ENCODE data around the gene SOCS3.

The SOCS3 gene, protein sequence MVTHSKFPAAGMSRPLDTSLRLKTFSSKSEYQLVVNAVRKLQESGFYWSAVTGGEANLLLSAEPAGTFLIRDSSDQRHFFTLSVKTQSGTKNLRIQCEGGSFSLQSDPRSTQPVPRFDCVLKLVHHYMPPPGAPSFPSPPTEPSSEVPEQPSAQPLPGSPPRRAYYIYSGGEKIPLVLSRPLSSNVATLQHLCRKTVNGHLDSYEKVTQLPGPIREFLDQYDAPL

DNA sequence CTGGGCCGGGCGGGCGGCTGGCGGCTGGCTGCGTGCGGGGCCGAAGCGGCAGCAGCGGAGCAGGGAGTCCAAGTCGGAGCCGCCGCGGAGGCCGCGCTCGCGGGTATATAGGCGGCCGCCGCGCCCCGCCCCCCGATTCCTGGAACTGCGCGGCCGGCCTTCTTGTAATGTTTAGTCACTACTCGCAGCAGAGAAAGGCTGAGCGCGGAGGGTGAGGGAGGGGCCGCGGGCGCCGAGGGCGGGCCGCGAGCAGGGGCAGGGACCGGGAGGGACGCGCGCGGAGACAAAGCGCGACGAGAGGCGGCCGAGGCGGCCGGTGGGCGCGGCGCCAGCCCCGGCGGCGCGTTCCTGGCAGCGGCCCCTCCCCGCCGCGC, at the start of gene SOCS3:
Gene SOCS3, minus strand, starts transcription at position 81 of the 374 bp plus-strand sequence. CDS start 982 bp downstream, outside the sequence.
- Histone ChIP-seq H3K27me3 (ENCODE audit: insufficient read depth, low read length) (peaks cover 41% of the 10 kb centered on the region), H3K9me3 (ENCODE audit: insufficient read depth, low read depth, low read length) (no peaks in the 10 kb centered on the region), H3K4me1 (ENCODE audit: insufficient read depth, low read length) (peaks cover 44% of the 10 kb centered on the region), H3K36me3 (ENCODE audit: insufficient read depth, low read depth, low read length) (peaks cover 20% of the 10 kb centered on the region), H3K9ac (ENCODE audit: low read depth, low read length) (peak within 1 kb of the TSS; percentile 85; the same call in 1 of the 2 replicates), H3K27ac (ENCODE audit: low read length) (peak within 1 kb of the TSS; percentile 80), H3K4me3 (ENCODE audit: low read length) (peak within 1 kb of the TSS; percentile 86)

DNA sequence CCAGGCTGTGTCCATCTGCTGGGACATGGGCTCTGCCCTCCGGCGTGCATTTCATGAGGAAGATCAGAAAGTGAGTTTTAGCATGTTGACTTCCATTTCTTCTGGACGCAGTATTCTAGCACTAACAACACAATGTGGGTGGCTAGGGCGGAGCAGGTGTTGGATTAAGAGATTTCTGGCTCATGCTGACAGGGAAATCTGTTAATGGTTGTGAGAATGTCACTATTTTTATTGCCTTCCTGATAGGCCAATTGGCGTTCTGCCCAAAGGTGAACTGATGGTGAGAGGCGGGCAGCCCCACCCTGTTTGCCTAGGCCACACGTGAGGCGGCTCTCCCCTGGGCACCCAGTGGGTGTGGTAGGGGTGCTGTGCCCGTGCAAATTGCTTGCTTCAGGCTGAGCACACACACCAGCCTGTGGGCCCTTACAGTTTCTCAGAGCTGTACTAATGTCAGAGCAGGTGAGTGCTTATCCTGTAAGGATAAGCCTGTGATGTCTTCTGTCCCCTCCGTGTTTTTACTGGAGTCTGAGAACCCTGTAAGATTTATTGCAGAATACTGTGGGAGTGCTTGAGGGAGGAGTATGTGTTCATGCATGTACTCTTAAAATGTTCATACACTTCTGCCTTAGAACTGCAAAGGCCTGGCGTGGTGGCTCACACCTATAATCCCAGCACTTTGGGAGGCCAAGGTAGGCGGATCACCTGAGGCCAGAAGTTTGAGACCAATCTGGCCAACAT, 49.5 kb upstream of the SOCS3 start:
- H3K9me3 ChIP-seq (ENCODE audit: insufficient read depth, low read depth, low read length): no peaks in the 10 kb centered on the region
- H3K36me3 ChIP-seq (ENCODE audit: insufficient read depth, low read depth, low read length): peaks cover 69% of the 10 kb centered on the region
- no peaks in the 10 kb centered on the region for H3K27me3 ChIP-seq (ENCODE audit: insufficient read depth, low read length)
- H3K4me3 ChIP-seq (ENCODE audit: low read length): no peak overlapping the region
- H3K9ac ChIP-seq (ENCODE audit: low read depth, low read length): no peak overlapping the region
- H3K27ac ChIP-seq (ENCODE audit: low read length): no peak overlapping the region
- peaks cover 8% of the 10 kb centered on the region; the same call in 1 of the 2 replicates for H3K4me1 ChIP-seq (ENCODE audit: insufficient read depth, low read length)

DNA sequence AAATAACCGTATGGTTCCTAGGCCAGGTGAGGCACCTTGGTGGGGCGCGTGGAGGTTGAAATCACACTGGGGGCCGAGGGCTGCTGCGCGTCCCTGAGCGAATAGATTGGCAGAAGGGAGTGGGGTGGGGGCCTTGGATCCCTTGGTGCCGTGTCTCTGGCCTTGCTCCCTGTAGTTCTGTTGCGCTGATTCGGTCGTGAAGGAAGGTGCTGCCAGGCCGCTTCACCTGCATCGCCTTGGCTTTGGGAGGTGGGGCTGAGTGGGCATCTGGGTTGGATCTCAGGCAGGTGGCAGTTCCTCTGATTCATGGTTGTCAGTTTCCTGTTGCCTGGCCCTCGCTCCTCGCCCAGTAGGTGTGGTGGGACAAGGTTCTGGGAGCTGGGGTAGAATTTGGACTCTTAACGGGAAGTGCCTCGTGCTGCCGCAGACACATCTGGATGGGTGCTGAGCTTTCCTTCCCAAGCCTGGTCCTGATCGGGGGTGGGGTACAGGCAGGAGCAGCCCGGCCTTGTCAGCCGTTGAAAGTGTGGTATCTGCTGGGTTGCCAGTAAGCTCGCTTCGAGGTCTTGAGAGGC, 48.7 kb upstream of the SOCS3 start:
- peaks cover 69% of the 10 kb centered on the region for H3K36me3 ChIP-seq (ENCODE audit: insufficient read depth, low read depth, low read length)
- peaks cover 8% of the 10 kb centered on the region; the same call in 1 of the 2 replicates for H3K4me1 ChIP-seq (ENCODE audit: insufficient read depth, low read length)
- H3K4me3 ChIP-seq (ENCODE audit: low read length): no peak overlapping the region
- no peak overlapping the region for H3K9ac ChIP-seq (ENCODE audit: low read depth, low read length)
- no peaks in the 10 kb centered on the region for H3K27me3 ChIP-seq (ENCODE audit: insufficient read depth, low read length)
- H3K9me3 ChIP-seq (ENCODE audit: insufficient read depth, low read depth, low read length): no peaks in the 10 kb centered on the region
- H3K27ac ChIP-seq (ENCODE audit: low read length): no peak overlapping the region

DNA sequence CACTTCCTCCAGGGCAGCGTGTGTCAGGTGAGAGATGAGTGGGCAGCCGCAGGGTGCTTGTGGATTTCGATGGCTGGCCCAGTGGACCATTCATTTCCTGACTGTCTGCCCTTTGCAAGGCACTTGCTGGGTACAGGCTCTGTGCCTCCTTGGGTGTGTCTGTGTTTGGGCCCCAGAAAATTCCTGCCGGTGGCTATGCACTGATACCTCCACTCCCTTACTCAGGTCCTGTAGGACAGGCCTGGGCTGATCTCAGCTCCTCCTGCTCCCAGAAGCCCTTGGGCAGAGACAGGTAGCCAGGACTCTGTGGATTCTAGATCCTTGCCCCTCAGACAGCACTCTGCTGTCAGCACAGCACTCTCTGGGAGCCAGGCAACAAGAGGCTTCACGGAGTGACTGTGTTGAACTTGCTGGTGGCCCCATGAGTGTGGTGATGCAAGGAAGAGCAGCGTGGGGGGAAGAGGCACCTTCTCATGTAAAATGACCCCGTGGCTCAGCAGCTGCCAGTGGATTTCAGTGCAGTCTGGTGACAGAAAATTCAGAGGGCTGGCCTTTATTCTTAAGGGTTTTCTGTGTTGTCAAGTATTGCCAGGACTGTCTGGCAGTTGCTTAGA, 47.6 kb upstream of the SOCS3 start:
- Histone ChIP-seq H3K27me3 (ENCODE audit: insufficient read depth, low read length) (no peaks in the 10 kb centered on the region), H3K9ac (ENCODE audit: low read depth, low read length) (no peak overlapping the region), H3K9me3 (ENCODE audit: insufficient read depth, low read depth, low read length) (no peaks in the 10 kb centered on the region), H3K4me1 (ENCODE audit: insufficient read depth, low read length) (peaks cover 8% of the 10 kb centered on the region; the same call in 1 of the 2 replicates), H3K27ac (ENCODE audit: low read length) (no peak overlapping the region), H3K36me3 (ENCODE audit: insufficient read depth, low read depth, low read length) (peaks cover 69% of the 10 kb centered on the region), H3K4me3 (ENCODE audit: low read length) (no peak overlapping the region)

DNA sequence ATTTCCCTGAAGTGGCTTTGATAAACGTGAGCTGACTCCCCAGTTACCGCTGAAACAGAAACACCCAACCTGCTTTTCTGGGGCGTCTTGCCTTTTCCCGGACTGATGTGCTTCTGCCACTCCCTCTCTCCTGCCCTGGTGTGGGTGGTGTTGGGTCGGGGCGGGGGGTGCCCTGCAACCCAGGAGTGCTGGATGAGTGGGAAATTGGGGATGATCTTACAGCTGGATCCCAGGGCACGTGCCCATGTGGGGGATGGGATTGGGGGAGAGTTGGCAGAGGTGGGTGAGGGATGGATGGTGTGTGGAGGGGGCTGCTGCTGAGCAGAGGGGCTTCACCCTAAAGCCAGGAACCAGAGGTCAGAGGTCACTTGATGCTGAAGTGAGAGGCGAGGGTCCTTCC, 47.0 kb upstream of the SOCS3 start:
- no peaks in the 10 kb centered on the region for H3K9me3 ChIP-seq (ENCODE audit: insufficient read depth, low read depth, low read length)
- peaks cover 70% of the 10 kb centered on the region for H3K36me3 ChIP-seq (ENCODE audit: insufficient read depth, low read depth, low read length)
- no peak overlapping the region for H3K9ac ChIP-seq (ENCODE audit: low read depth, low read length)
- no peak overlapping the region for H3K27ac ChIP-seq (ENCODE audit: low read length)
- H3K4me3 ChIP-seq (ENCODE audit: low read length): no peak overlapping the region
- H3K27me3 ChIP-seq (ENCODE audit: insufficient read depth, low read length): no peaks in the 10 kb centered on the region
- peaks cover 8% of the 10 kb centered on the region; the same call in 1 of the 2 replicates for H3K4me1 ChIP-seq (ENCODE audit: insufficient read depth, low read length)

DNA sequence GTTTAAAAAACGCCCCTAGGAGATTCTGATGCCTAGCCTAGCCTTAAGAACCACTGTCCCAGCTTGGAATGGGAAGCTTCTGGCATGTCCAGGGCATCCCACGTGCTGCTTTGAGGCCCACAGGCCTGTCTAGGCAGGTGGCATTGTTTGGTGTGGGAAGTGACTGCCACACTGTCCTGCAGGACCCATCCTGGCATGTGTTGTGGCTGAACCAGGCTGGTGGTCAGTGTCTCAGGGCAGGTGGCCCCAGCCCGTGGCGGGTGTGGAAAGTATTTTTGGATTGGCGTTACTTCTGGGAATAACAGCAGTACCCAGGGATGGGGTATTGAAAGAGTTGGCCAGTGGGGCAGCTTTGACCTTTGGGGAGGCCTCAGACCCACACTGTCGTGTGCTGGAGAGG, 46.5 kb upstream of the SOCS3 start:
- Histone ChIP-seq H3K36me3 (ENCODE audit: insufficient read depth, low read depth, low read length) (peaks cover 75% of the 10 kb centered on the region), H3K27me3 (ENCODE audit: insufficient read depth, low read length) (no peaks in the 10 kb centered on the region), H3K9me3 (ENCODE audit: insufficient read depth, low read depth, low read length) (no peaks in the 10 kb centered on the region), H3K4me3 (ENCODE audit: low read length) (no peak overlapping the region), H3K27ac (ENCODE audit: low read length) (no peak overlapping the region), H3K4me1 (ENCODE audit: insufficient read depth, low read length) (peaks cover 8% of the 10 kb centered on the region; the same call in 1 of the 2 replicates), H3K9ac (ENCODE audit: low read depth, low read length) (no peak overlapping the region)

DNA sequence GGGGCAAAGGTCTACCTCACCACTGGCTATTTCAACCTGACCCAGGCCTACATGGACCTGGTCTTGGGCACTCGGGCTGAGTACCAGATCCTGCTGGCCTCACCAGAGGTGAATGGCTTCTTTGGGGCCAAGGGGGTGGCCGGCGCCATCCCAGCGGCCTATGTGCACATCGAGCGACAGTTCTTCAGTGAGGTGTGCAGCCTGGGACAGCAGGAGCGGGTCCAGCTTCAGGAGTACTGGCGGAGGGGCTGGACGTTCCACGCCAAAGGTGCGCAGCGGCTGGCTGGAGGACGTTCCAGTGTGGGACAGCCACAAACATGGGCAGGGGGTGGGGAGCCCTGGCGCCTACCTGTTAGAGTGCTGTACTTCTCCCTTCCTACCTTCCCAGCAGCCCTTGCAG, 43.9 kb upstream of the SOCS3 start:
- Histone ChIP-seq H3K27ac (ENCODE audit: low read length) (no peak overlapping the region), H3K9me3 (ENCODE audit: insufficient read depth, low read depth, low read length) (no peaks in the 10 kb centered on the region), H3K4me1 (ENCODE audit: insufficient read depth, low read length) (peaks cover 8% of the 10 kb centered on the region; the same call in 1 of the 2 replicates), H3K4me3 (ENCODE audit: low read length) (no peak overlapping the region), H3K9ac (ENCODE audit: low read depth, low read length) (no peak overlapping the region), H3K27me3 (ENCODE audit: insufficient read depth, low read length) (no peaks in the 10 kb centered on the region), H3K36me3 (ENCODE audit: insufficient read depth, low read depth, low read length) (peaks cover 95% of the 10 kb centered on the region)

DNA sequence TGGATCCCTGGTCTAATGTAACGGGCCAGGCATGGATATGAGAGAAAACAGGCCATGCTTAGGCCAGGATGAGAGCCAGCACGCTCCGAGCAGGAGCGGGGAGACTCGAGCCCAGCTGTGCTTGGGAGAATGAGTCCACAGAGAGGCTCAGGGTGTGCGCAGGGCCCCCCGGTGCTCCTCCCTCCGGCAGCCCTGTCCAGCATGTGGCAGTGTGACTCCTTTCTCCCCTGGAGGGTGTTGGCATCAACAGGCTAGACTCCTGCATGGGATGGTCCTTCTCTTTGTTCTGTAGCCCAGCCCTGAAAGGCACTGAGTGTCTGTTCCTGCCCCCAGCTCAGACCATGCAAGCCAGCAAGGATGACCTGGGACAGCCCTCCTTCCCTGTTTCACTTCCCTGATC, 42.0 kb upstream of the SOCS3 start:
- no peak overlapping the region for H3K4me3 ChIP-seq (ENCODE audit: low read length)
- H3K27ac ChIP-seq (ENCODE audit: low read length): no peak overlapping the region
- no peaks in the 10 kb centered on the region for H3K27me3 ChIP-seq (ENCODE audit: insufficient read depth, low read length)
- no peaks in the 10 kb centered on the region for H3K4me1 ChIP-seq (ENCODE audit: insufficient read depth, low read length)
- H3K9ac ChIP-seq (ENCODE audit: low read depth, low read length): no peak overlapping the region
- H3K9me3 ChIP-seq (ENCODE audit: insufficient read depth, low read depth, low read length): no peaks in the 10 kb centered on the region
- peaks cover 95% of the 10 kb centered on the region for H3K36me3 ChIP-seq (ENCODE audit: insufficient read depth, low read depth, low read length)

DNA sequence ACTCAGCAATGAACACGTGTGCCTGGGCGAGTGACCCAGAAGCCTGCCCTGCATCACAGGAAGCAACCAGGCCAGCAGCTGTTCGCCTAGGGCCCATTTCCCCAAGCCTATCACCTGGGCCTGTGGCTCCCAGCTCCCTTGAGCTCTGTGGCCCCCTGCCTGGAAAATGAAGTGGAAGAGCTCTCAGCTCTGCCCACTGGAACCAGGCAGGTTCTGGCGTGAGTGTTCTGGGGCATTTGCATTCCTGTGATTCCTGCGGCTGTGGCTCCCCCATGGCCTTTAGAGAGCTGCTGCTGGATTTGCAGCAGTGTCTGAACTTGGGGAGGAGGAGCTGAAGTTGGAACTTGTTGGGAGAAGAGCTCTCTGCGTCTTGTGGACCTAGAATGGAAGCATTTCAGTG, 41.4 kb upstream of the SOCS3 start:
- Histone ChIP-seq H3K4me1 (ENCODE audit: insufficient read depth, low read length) (no peaks in the 10 kb centered on the region), H3K36me3 (ENCODE audit: insufficient read depth, low read depth, low read length) (peaks cover 96% of the 10 kb centered on the region), H3K4me3 (ENCODE audit: low read length) (no peak overlapping the region), H3K9me3 (ENCODE audit: insufficient read depth, low read depth, low read length) (no peaks in the 10 kb centered on the region), H3K9ac (ENCODE audit: low read depth, low read length) (no peak overlapping the region), H3K27me3 (ENCODE audit: insufficient read depth, low read length) (no peaks in the 10 kb centered on the region), H3K27ac (ENCODE audit: low read length) (no peak overlapping the region)

DNA sequence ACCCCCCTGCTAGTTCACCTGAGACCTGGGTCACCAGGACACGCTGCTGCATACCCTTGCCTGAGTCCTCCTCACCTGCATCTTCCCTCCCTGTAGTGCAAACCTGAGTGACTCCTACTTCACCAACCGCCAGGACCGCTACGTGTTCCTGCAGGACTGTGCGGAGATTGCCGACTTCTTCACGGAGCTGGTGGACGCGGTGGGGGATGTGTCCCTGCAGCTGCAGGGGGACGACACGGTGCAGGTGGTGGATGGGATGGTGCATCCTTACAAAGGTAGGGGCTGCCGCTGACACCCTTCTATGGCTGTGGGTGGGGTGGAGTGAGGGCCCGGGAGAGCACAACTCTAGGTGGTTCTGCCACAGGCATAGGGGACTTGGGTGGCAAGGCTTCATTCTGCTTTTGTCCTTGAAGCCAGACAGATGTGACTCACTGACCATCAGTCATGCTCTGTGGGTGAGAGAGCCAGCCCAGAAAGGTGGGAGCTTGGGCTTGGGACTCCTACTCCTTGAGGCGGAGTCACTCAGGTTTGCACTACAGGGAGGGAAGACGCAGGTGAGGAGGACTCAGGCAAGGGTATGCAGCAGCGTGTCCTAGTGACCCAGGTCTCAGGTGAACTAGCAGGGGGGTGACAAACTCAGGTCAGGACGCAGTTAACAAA, 40.8 kb upstream of the SOCS3 start:
- Histone ChIP-seq H3K27me3 (ENCODE audit: insufficient read depth, low read length) (no peaks in the 10 kb centered on the region), H3K9me3 (ENCODE audit: insufficient read depth, low read depth, low read length) (no peaks in the 10 kb centered on the region), H3K9ac (ENCODE audit: low read depth, low read length) (no peak overlapping the region), H3K27ac (ENCODE audit: low read length) (no peak overlapping the region), H3K36me3 (ENCODE audit: insufficient read depth, low read depth, low read length) (peaks cover 98% of the 10 kb centered on the region), H3K4me3 (ENCODE audit: low read length) (no peak overlapping the region), H3K4me1 (ENCODE audit: insufficient read depth, low read length) (no peaks in the 10 kb centered on the region)

DNA sequence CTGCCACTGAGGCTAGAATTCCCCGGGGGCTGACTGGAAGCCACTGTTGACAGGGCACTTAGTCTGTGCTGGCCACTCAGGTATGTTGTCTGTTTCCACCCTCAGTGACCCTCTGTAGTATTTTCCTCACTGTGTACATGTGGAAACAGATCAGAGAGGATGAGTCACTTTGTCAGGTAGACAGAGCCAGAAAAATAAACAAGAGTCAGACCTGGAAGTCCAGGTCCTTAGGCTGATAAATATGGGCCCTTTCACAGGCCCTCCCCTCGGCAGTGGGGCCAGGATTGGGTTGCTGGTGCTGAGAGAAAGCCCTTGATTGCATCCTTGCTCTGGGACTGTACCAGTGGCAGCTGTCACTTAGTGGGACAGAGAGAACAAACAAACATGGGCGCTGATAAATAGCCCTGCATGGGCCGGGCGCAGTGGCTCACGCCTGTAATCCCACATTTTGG, 39.8 kb upstream of the SOCS3 start:
- Histone ChIP-seq H3K27ac (ENCODE audit: low read length) (no peak overlapping the region), H3K36me3 (ENCODE audit: insufficient read depth, low read depth, low read length) (peaks cover 96% of the 10 kb centered on the region), H3K9ac (ENCODE audit: low read depth, low read length) (no peak overlapping the region), H3K27me3 (ENCODE audit: insufficient read depth, low read length) (no peaks in the 10 kb centered on the region), H3K9me3 (ENCODE audit: insufficient read depth, low read depth, low read length) (no peaks in the 10 kb centered on the region), H3K4me1 (ENCODE audit: insufficient read depth, low read length) (no peaks in the 10 kb centered on the region), H3K4me3 (ENCODE audit: low read length) (no peak overlapping the region)

Measured in iPS-20b (cell line).